Measurements from ENCODE around the gene ADAM12.

- TF ChIP-seq, protein P1, sequence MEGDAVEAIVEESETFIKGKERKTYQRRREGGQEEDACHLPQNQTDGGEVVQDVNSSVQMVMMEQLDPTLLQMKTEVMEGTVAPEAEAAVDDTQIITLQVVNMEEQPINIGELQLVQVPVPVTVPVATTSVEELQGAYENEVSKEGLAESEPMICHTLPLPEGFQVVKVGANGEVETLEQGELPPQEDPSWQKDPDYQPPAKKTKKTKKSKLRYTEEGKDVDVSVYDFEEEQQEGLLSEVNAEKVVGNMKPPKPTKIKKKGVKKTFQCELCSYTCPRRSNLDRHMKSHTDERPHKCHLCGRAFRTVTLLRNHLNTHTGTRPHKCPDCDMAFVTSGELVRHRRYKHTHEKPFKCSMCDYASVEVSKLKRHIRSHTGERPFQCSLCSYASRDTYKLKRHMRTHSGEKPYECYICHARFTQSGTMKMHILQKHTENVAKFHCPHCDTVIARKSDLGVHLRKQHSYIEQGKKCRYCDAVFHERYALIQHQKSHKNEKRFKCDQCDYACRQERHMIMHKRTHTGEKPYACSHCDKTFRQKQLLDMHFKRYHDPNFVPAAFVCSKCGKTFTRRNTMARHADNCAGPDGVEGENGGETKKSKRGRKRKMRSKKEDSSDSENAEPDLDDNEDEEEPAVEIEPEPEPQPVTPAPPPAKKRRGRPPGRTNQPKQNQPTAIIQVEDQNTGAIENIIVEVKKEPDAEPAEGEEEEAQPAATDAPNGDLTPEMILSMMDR (conservative IDR thresholded peaks at IDR 0.05): no peak
- no peak for TF ChIP-seq EZH2 (IDR thresholded peaks at IDR 0.05; ENCODE audit: low read depth)
Observed at GRCh38 chr10:126083009-126083408, 305.3 kb downstream of the ADAM12 start.
